DND-41 (cell line): ENCODE results near the gene ADAM11.

Experiments used
- ATAC-seq: fragments of 200-7000 bp; cut with Tn5 transposase; 3 replicates; pipeline ENCODE4 v1.9.1; 2021; ENCODE audit warnings: low read depth; ENCODE audit not compliant: insufficient read depth
- DNase-seq: peaks from one replicate; pipeline ENCODE4 v3.0.0-alpha.2; 2020
- H2AFZ ChIP-seq: 2 replicates; pipeline ENCODE4 v1.6.0; 2012; ENCODE audit warnings: low read depth, low read length
- H3K27ac ChIP-seq: 2 replicates; pipeline ENCODE4 v1.5.1; 2012; ENCODE audit warnings: low read length, inconsistent platforms
- H3K27me3 ChIP-seq: fragments of 200-600 bp; sonication (generic); 2 replicates; pipeline ENCODE4 v1.6.0; 2012; ENCODE audit warnings: low read length, mild to moderate bottlenecking, inconsistent platforms; ENCODE audit not compliant: insufficient read depth, poor library complexity
- H3K36me3 ChIP-seq: 2 replicates; pipeline ENCODE4 v1.5.1; 2012; ENCODE audit warnings: low read length, inconsistent platforms; ENCODE audit not compliant: insufficient read depth
- H3K4me1 ChIP-seq: 2 replicates; pipeline ENCODE4 v1.5.1; 2012; ENCODE audit warnings: mild to moderate bottlenecking, low read length; ENCODE audit not compliant: insufficient read depth
- H3K4me2 ChIP-seq: 2 replicates; pipeline ENCODE4 v1.6.0; 2012; ENCODE audit warnings: mild to moderate bottlenecking, moderate library complexity, low read length, inconsistent platforms; ENCODE audit not compliant: insufficient read depth
- H3K4me3 ChIP-seq, 2 experiments: fragments of 200-600 bp in 1 of 2; shearing (Covaris generic) in 1 of 2; 2 replicates each; pipeline ENCODE4 v1.5.1; 2012 to 2016; ENCODE audit warnings: inconsistent platforms in 2 of 2, low read length in 2 of 2, mild to moderate bottlenecking in 2 of 2, low read depth in 1 of 2, moderate library complexity in 1 of 2
- H3K79me2 ChIP-seq: 2 replicates; pipeline ENCODE4 v1.6.0; 2012; ENCODE audit warnings: low read length, inconsistent platforms; ENCODE audit not compliant: insufficient read depth
- H3K9ac ChIP-seq: 2 replicates; pipeline ENCODE4 v1.6.0; 2012; ENCODE audit warnings: low read depth, mild to moderate bottlenecking, inconsistent platforms, low read length, moderate library complexity
- H3K9me3 ChIP-seq: 2 replicates; pipeline ENCODE4 v1.5.1; 2012; ENCODE audit warnings: low read length, moderate library complexity, mild to moderate bottlenecking, inconsistent platforms; ENCODE audit not compliant: insufficient read depth, severe bottlenecking
- H4K20me1 ChIP-seq: 2 replicates; pipeline ENCODE4 v1.6.0; 2012; ENCODE audit warnings: low read length; ENCODE audit not compliant: insufficient read depth
- CTCF ChIP-seq: IDR thresholded peaks from 2 replicates; pipeline ENCODE4 v1.5.1; 2012; ENCODE audit warnings: borderline replicate concordance, low read length, moderate library complexity, mild to moderate bottlenecking; ENCODE audit not compliant: poor library complexity, severe bottlenecking; ENCODE audit errors: extremely low read depth
- EZH2 ChIP-seq: IDR thresholded peaks from 3 replicates; pipeline ENCODE4 v1.6.1; 2012; ENCODE audit warnings: borderline replicate concordance, low read depth, mild to moderate bottlenecking, moderate library complexity, low read length, inconsistent platforms; ENCODE audit not compliant: severe bottlenecking

Gene ADAM11

GRCh38 chr17:44733753-44734152, 25.0 kb upstream of the ADAM11 start:
- Histone ChIP-seq H3K4me2 (no peak overlapping the region), H4K20me1 (no peaks in the 10 kb centered on the region), H3K9me3 (no peaks in the 10 kb centered on the region), H3K9ac (no peak overlapping the region), H3K4me3 (no peak overlapping the region), H3K79me2 (no peaks in the 10 kb centered on the region), H3K4me1 (no peaks in the 10 kb centered on the region), H3K27me3 (no peaks in the 10 kb centered on the region), H3K27ac (no peak overlapping the region), H3K36me3 (peaks cover 59% of the 10 kb centered on the region), H2AFZ (no peak overlapping the region)
- DNase-seq (no peak), ATAC-seq (peak; percentile 69)
- TF ChIP-seq CTCF (peak; percentile 51), EZH2 (no peak)

GRCh38 chr17:44734272-44734671, 24.5 kb upstream of the ADAM11 start:
- Histone ChIP-seq H3K4me3 (no peak overlapping the region), H3K79me2 (no peaks in the 10 kb centered on the region), H3K4me2 (no peak overlapping the region), H3K9me3 (no peaks in the 10 kb centered on the region), H3K36me3 (peaks cover 63% of the 10 kb centered on the region), H3K27ac (no peak overlapping the region), H4K20me1 (no peaks in the 10 kb centered on the region), H3K9ac (no peak overlapping the region), H2AFZ (no peak overlapping the region), H3K27me3 (no peaks in the 10 kb centered on the region), H3K4me1 (no peaks in the 10 kb centered on the region)
- DNase-seq (no peak), ATAC-seq (no peak)
- no peak for TF ChIP-seq EZH2
- no peak for TF ChIP-seq CTCF

GRCh38 chr17:44736551-44737240, 22.1 kb upstream of the ADAM11 start:
- H3K79me2 ChIP-seq, result no peaks in the 10 kb centered on the region
- no peak overlapping the region for H2AFZ ChIP-seq
- H3K36me3 ChIP-seq, result peaks cover 51% of the 10 kb centered on the region
- no peak overlapping the region for H3K9ac ChIP-seq
- no peaks in the 10 kb centered on the region for H3K27me3 ChIP-seq
- H3K9me3 ChIP-seq, result no peaks in the 10 kb centered on the region
- H3K4me1 ChIP-seq, result no peaks in the 10 kb centered on the region
- TF ChIP-seq CTCF, result no peak
- no peak for TF ChIP-seq EZH2
- H3K4me3 ChIP-seq, result no peak overlapping the region
- ATAC-seq, result no peak
- no peaks in the 10 kb centered on the region for H4K20me1 ChIP-seq
- H3K27ac ChIP-seq, result no peak overlapping the region
- no peak for DNase-seq
- no peak overlapping the region for H3K4me2 ChIP-seq

GRCh38 chr17:44738214-44738906, 20.4 kb upstream of the ADAM11 start:
- H3K9ac ChIP-seq, result no peak overlapping the region
- H3K9me3 ChIP-seq, result no peaks in the 10 kb centered on the region
- DNase-seq, result no peak
- no peak overlapping the region for H3K4me3 ChIP-seq
- no peaks in the 10 kb centered on the region for H3K4me1 ChIP-seq
- H3K4me2 ChIP-seq, result no peak overlapping the region
- H2AFZ ChIP-seq, result no peak overlapping the region
- peaks cover 48% of the 10 kb centered on the region for H3K36me3 ChIP-seq
- no peaks in the 10 kb centered on the region for H4K20me1 ChIP-seq
- no peaks in the 10 kb centered on the region for H3K27me3 ChIP-seq
- no peak for ATAC-seq
- H3K79me2 ChIP-seq, result no peaks in the 10 kb centered on the region
- H3K27ac ChIP-seq, result no peak overlapping the region
- TF ChIP-seq CTCF (no peak), EZH2 (no peak)
